ENCODE results near the gene SFMBT2. TPM values are rescaled to one million over a fixed set of nuclear protein-coding genes. Genes with fewer than 3 reads are reported as not detected.

Gene SFMBT2
- total RNA-seq, 1 donor from 2014 or later = 11.0 TPM

GRCh38 chr10:7248585-7249164 lies 162.2 kb downstream of the SFMBT2 start:
- Histone ChIP-seq H3K36me3 (peaks cover 18% of the 10 kb centered on the region), H3K27me3 (ENCODE audit: low read depth) (no peaks in the 10 kb centered on the region), H3K4me1 (peaks cover 22% of the 10 kb centered on the region), H3K27ac (replicated peaks) (no peak overlapping the region), H3K9me3 (replicated peaks) (no peaks in the 10 kb centered on the region), H3K4me3 (no peak overlapping the region)
- DNase-seq = no peak
- no peak for TF ChIP-seq CTCF (IDR thresholded peaks at IDR 0.05; ENCODE audit: borderline replicate concordance)
- intact Hi-C loops (cut with micrococcal nuclease) = no loop called here

GRCh38 chr10:7248148-7248547 lies 162.7 kb downstream of the SFMBT2 start:
- intact Hi-C loops (cut with micrococcal nuclease) = no loop called here
- Histone ChIP-seq H3K36me3 (peaks cover 23% of the 10 kb centered on the region), H3K4me1 (peaks cover 22% of the 10 kb centered on the region), H3K4me3 (no peak overlapping the region), H3K9me3 (replicated peaks) (no peaks in the 10 kb centered on the region), H3K27me3 (ENCODE audit: low read depth) (no peaks in the 10 kb centered on the region), H3K27ac (replicated peaks) (no peak overlapping the region)
- DNase-seq = no peak
- no peak for TF ChIP-seq CTCF (IDR thresholded peaks at IDR 0.05; ENCODE audit: borderline replicate concordance)

- intact Hi-C loops (cut with micrococcal nuclease) = no loop called here
- Histone ChIP-seq H3K27ac (replicated peaks) (no peak overlapping the region), H3K36me3 (peaks cover 46% of the 10 kb centered on the region), H3K4me1 (peaks cover 5% of the 10 kb centered on the region), H3K4me3 (no peak overlapping the region), H3K27me3 (ENCODE audit: low read depth) (no peaks in the 10 kb centered on the region), H3K9me3 (replicated peaks) (no peaks in the 10 kb centered on the region)
- DNase-seq = no peak
- TF ChIP-seq CTCF (IDR thresholded peaks at IDR 0.05; ENCODE audit: borderline replicate concordance) = no peak
These were observed 165.3 kb downstream of the SFMBT2 start for GRCh38 chr10:7245505-7245904.

GRCh38 chr10:7243873-7244272 lies 167.0 kb downstream of the SFMBT2 start:
- Histone ChIP-seq H3K4me1 (no peaks in the 10 kb centered on the region), H3K27me3 (ENCODE audit: low read depth) (no peaks in the 10 kb centered on the region), H3K36me3 (peaks cover 53% of the 10 kb centered on the region), H3K9me3 (replicated peaks) (no peaks in the 10 kb centered on the region), H3K4me3 (no peak overlapping the region), H3K27ac (replicated peaks) (no peak overlapping the region)
- intact Hi-C loops (cut with micrococcal nuclease) = no loop called here
- DNase-seq = no peak
- no peak for TF ChIP-seq CTCF (IDR thresholded peaks at IDR 0.05; ENCODE audit: borderline replicate concordance)

- H3K9me3 ChIP-seq (replicated peaks) = no peaks in the 10 kb centered on the region
- no peak for TF ChIP-seq CTCF (IDR thresholded peaks at IDR 0.05; ENCODE audit: borderline replicate concordance)
- H3K27ac ChIP-seq (replicated peaks) = no peak overlapping the region
- peaks cover 49% of the 10 kb centered on the region for H3K36me3 ChIP-seq
- no peak overlapping the region for H3K4me3 ChIP-seq
- H3K4me1 ChIP-seq = no peaks in the 10 kb centered on the region
- intact Hi-C loops (cut with micrococcal nuclease) = no loop called here
- no peaks in the 10 kb centered on the region for H3K27me3 ChIP-seq (ENCODE audit: low read depth)
- DNase-seq = no peak
These were observed 167.7 kb downstream of the SFMBT2 start for GRCh38 chr10:7243139-7243538.

Measured in left ventricle myocardium inferior (tissue), 1 donor.